HUDEP-2 (cell line): Measurements from ENCODE around the gene CSMD2.
"Not testable (repeated sequence)": the region's sequence is repeated elsewhere in the genome, so short reads cannot be mapped to it uniquely, and the experiment has no call there.

Source experiments
- DNase-seq, 76 experiments: peaks; one replicate each; lab custom pipeline; 2025; ENCODE audit not compliant: unreplicated experiment in 76 of 76; lab: John Stamatoyannopoulos, UW

The CSMD2 gene

DNA sequence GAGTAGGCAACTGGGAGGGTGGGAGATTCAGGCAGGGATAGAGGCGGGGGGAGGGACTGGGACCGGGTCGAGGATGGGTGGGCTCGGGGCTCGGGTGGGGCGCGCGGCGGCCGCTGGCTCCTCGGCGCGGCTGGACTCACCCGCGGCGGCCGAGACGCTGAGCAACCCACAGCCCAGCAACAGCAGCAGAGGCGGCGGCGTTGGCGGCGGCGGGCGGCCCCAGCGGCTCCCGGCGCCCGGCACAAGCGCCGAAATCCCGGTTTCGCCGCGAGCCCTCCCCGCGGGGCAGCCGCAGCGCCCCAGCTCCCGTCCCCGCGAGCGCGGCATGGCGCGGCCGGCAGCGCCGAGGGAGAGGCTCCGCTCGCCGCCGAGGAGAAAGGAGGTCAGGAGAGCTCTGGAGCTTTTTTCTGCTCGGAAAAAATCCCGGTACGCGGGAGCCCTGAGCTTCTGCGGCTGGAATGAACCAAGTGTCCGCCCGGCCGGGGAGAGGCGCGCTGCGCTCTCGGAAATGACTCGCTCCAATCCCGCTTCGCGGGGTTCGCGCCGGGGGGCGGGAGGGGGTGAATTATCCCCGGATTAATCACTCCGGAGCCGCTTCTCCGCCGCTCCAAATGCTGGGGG, at the start of gene CSMD2:
CSMD2 (minus strand) TSS at position 460 of the 621 bp plus-strand sequence; CDS start at position 327, 133 bp downstream.
- DNase-seq: no peak

DNA sequence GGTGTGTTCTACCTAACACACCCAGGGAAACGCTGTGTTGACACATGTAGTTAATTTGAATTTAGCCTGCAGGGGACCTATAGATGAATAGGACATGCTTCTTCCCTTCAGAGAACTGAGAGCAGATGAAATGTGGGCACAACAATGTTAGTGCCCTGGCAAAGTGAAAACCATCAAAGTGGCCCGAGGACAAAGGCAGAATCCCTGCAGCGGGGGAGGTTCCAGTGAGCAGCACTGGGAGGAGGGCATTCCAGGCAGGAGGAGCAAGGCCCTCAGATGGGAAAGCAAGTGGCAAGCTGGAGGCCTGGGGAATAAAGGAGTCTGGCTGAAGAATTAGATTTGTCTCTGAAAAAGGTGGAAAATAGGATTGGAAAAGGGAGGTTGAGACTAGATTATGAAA, 48.9 kb upstream of the CSMD2 start:
- DNase-seq: no peak

DNA sequence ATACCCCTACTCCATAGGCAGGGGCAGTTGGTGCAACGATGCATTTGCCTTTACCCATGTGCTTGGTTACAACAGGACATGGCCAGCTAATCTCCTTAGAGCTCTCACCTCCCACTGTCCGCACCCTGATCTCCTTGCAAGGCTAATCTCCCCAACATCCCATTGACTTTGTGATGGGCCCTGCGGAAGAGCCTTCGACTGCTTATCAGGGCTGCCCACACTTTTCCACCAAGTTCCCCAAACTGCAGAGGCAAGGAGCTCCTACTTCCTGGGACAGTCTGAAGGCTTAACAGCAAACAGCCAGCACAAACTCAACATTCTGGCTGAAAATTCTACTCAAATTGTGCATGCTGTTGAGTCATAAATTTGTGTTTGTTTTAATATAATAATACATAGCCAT, 47.6 kb upstream of the CSMD2 start:
- no peak for DNase-seq

DNA sequence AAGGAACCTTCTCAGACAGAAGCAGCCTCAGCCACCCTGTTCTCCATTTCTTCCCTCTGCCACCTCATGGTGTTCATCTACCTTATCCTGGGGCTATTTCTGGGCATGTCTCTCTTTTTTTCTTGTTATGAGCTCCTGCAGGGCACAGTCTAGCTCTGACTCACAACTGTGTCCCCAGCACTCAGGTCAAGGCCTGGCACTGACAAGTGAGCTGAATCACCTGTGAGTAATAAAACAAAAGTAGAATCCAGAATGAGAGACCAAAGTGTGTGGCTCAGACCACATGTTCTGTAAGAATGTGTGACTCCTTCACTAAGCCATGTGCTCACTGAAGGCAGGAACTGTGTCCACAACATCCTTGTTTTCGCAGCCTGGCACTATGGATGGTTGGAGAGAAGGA, 34.9 kb upstream of the CSMD2 start:
- no peak for DNase-seq

DNA sequence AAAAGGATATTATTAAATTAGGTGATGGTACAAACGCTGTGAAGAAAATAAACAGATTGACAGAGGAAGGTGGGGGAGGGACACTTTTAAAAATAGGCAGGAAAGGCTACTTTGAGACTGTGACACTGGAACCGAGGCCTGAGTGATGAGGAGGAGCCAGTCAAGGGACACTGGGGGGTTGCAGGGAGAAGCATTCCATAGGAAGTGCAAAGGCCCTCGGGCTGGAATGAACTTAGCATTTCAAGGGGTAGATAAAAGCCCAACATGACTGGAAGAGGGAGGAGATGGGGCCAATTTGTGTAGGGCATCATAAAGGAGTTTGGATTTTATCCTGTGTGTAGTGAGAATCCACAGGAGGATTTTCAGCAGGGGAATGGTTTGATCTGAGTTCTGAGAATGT, 27.6 kb upstream of the CSMD2 start:
- no peak for DNase-seq

DNA sequence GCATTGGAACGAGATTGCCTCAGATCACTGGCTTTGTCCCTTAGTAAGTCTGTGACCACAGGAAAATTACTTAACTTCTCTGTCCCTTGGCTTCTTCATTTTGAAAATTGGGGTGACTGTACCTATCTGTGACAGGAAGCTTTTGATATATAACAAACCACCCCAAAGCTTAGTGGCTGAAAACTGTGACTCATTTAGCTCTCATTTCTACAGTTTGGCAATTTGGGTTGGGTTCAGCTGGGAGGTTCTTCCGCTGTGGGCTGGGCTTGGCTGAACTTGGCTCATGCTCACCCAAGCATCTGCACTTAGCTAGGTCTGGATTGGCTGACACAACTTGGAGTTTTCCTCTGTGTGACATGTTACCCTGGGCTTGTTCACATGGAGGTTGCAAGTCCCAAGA, 25.7 kb upstream of the CSMD2 start:
- DNase-seq: no peak

DNA sequence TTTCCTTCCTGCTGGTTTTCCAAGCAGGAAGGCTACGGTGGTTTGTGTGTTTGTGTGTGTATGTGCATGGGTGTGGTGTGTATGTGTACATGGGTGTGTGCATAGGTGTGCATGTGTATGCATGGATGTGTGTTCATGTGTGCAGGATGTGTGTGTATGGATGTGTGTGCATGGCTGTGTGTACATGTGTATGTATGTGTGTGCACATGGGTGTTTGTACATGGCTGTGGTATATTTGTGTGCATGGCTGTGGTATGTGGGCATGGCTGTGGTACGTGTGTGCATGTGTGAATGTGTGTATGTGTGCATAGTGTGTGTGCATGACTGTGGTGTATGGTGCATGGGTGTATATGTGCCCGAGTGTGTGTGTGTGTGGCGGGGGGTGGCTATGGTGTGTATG, 24.0 kb upstream of the CSMD2 start:
- no peak for DNase-seq

DNA sequence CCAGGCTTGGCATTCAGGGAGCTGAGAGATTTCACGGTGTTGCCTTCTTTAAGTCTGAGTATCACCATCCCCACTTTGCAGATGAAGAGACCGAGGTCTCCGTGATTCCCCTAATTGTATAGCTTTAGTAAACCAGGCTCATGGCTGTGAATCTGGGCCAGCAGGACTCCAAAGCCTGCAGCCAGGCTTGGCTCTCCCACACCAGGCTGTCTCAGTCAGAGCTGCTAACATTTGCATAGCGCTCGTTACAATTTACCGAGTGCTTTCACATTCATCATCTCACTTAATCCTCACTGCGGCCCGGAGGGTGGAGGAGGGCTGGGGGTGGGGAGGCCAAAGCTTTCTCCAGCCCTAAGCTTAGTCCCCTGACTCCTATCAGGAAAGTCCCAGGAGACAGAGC, 23.4 kb upstream of the CSMD2 start:
- no peak for DNase-seq

DNA sequence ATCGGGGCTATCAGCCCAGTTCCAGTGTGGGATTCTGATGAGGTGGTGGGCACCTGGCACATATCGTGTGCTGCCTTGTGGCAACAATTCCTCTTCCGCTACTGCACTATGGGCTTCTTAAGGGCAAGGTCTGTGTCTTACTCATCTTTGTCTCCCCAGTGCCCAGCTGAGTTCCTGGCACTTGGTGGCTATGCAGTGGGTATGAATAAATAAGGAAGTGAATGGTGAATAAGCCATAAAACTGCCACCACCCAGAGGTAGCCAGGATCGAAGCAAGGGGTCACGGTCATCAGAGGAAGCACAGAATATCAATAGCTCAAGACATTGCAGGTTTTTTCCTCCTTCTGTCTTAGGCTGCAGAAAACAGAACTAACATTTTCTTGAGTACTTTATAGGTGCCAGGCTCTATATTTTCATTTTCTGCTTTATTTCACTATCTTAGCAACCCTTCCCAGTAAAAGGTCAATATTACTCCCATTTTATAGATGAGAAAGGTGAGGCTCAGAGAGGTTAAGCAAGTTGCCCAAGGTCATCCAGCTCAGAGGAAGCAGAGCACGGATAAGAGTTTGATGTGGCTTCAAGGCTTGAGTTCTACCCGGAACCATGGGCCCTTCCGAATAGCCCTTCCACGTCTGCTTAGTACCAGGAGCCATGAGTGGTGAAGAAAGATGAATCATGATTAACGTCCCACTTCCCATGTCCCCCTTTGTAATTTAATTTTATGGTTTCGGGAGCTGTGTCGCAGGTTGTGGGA, 21.9 kb upstream of the CSMD2 start:
- DNase-seq: no peak

DNA sequence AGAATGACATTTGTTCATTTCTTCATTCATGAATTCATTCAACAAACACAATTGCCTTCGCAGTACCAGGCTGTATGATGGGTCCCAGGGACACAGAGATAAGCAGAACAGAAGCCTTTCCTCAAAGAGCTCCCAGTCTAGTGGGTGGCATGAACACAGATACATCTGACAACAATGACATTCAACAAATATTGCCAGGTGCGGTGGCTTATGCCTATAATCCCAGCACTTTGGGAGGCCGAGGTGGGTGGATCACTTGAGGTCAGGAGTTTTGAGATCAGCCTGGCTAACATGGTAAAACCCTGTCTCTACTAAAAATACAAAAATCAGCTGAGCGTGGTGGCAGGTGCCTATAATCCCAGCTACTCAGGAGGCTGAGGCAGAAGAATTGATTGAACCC, 18.4 kb upstream of the CSMD2 start:
- DNase-seq: not testable (repeated sequence)

DNA sequence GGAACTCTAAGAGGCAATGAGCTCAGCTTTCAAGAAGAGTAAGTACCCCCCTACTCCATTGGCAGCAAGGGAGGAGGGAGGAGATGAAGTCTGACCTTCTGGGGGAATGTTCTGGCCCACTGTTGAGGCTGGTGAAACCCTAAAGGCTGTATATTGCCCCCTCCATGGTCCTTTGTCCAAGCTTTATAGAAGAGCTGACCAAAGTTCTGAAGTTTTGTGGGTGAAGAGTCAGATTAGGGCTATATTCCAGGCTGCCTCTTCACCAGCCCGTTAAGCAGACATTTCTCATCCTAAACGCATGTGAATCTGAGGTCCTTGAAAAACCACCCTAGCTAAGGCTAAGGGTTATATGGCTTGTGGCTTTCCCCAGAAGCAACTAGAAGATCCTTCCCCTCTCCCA, 13.0 kb upstream of the CSMD2 start:
- no peak for DNase-seq

DNA sequence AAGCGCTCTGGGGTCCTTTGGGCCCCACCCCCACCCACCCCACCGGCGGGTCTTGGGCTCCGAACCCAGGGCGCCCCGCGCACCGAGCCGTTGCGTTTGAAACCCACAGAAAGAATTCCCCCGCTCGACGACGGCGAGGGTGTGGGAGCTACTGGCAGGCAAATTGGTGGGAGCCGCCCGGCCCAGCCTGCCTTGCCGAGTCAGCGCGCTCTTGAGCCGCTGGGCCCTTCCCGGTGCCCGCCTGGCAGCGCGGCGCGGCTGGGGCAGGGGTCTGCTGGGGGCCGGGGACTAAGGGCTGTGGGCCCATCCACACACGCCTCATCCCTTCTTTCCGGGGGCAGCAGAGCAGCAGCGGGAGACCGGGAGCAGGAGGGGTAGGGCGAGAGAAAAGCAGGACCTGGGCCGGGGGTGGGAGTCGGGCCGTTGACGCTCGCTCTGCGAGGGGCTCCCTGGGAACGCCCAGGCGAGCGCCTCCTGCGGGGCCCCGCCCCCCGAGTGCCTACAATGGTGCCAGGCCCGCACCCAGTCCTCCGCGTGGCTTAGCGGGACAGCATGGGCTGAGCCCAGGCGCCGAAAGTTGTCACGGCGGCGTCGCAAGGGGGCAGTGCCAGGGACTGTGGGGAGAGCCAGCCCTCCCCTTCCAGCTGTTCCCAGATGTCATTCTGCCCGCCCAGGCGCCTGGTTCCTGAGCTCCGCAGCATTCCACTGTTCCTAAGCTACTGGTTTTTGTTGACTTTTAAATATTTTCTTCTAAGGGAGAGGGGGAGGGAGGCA, 12.0 kb upstream of the CSMD2 start, which contains the start of gene C1orf94:
C1orf94 (plus strand) TSS at position 78 of the 774 bp plus-strand sequence. CDS start 883 bp downstream, outside the sequence.
- DNase-seq: no peak

DNA sequence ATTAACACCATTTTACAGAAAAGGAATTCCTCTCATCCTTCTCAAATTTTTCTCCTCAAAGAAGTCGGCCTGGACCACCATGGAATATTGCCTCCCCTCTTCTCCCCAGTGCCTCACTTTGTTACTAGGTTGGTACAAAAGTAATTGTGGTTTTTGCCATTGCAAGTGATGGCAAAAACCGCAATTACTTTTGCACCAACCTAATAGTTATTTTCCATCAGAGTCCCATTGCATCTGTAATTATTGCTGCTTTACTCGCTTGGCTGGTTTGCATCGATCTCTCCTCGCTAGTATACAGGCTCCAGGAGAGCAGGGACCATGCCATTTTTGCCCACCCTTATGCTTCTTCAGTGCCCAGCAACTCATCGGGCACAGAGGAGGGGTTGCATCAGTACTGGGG, 10.7 kb upstream of the CSMD2 start:
- DNase-seq: no peak

DNA sequence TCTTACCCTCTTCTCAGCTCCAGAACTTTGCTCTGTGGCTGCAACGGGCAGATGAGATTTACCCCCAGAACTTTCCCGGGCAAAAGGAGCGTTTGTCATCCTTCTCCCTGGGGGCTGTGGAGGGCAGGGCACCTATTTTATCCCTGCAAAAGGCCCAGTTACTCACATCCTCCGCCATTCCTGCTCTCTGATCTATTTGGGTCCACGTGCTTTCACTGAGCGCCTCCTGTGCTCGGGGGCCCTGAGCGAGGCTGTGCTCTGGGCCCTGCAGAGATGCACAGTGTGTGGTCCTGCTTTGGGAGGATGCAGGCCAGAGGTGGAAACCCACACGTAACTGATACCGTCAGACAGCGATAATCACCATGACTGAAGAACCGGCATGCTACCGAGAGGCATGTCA, 2.4 kb upstream of the CSMD2 start:
- no peak for DNase-seq

DNA sequence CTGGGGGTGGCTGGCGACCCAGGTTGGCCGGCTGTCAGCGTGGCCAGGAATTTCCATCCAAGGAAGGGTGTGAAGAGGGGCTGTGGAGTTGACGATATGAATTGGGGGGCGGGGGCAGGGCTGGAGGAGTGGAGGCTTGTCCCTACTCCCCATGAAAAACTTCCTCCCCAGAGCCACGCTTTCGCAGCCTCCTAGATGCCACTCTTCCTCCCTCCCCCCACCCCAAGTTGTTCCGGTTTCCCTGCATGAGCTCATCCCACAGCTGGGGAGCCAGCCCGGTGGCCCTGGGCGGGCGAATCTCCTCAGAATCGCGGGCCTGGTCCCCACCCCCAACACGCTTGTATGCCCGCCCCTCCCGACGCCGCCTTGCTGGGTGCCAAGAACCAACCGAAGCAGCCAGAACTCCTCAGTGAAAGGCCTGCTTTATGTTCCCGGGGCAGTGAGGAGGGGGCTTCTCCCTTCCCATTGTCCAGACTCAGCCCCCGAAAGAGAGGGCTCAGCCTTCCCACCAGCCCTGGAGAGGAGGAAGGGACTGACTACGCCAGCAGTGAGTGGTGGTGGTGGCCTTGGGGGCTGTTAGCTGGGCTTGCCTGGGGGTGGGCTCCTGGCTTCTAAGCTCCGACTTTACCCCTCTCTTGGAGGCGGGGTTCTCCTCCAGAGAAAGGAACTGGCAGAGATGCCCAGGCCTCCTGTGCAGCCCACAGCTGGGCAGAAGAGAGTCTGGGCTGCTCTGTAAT, 1.8 kb upstream of the CSMD2 start:
- DNase-seq: no peak

DNA sequence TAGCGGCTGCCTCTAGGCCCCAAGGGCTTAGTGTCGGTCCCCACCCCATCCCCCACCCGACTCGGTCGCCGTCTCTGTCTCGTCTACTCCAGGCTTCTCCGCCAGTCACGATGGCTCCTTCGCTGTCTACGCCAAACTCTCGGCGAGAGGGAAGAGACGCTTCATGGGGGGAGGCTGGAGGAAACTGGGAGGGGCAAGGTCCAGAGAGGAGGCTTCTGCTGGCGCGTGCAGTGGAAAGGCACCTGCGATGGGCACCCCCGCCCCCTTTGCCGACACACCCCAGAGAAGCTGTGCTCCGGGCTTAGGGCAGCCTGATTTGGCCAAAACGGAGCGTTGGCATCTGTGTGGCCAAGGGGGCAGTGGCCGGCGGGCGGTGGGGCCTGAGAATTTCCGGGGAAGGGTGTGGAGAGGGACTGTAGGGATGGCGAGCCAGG, 1.2 kb upstream of the CSMD2 start:
- DNase-seq: no peak

DNA sequence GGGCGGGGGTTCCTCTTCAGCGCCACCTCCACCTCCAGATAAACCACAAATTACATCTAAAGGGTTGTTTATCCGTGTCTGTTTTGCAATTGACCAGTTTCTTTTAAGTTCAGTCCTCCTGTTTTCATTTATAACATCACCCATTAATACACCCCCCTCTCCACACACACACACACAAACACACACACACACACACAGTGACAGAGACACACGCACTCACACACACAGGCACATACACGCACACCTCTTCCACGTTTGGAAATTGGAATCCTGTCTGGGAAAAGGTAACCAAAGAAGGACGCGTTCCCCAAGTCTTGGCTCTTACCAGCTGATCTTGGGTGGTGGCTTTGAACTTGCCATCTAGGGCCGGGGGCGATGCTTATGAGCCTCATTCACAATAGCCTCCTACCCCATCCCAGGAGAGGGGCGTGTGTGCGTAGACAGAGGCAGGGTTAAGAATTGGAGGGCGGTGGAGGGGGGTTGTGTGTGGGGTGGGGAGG, 442 bp upstream of the CSMD2 start:
- DNase-seq: no peak

DNA sequence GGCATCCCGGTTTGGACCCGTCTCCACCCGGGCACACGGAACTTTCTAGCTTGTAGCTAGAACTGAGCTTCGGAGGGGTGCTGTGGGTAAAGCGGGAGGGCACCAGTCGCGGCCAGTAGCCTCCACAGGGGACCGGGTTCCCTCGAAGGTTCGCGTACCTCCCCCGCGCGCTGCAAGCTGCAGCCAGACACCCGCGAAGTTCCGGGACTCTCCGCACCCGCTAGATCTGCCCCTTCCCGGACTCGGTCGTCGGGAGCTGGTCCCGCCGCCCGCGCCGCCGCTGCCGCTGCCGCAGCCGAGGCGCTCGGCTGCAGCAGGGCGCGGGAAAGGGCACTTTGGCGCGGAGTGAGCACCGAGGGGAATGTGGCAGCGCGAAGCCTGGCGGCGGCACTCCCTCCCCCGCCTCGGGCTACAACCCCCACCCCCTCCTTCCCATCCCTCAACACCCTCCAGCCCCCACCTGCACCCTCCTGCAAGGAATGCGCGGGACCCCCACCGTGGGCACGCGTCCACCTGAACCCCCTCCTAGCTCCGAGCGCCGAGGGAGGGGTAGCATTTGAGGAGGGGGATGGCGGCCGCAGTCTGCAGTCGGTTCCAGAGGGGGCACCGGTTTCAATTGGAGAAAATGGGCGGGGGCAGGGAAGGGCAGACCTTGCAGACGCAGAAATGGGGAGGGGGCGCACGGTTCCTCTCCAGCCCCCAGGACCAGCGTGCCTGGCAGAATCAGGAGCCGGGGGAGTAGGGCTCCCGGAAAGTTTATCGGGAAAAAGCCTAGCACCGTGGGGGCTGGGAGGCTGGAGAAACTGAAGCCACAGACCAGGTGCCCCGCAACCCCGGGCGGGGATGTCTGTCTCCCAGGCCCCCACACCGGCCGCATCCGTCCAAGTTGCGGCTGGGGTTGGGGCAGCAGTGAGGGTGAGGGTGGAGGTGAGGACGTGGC, 968 bp downstream of the CSMD2 start:
- no peak for DNase-seq
